Stimulated activated CD4-positive, alpha-beta T cell treated with anti-CD3 and anti-CD28 coated beads, Interleukin-1b, Interleukin-23, amount 100 ng/mL, for 24 hours (primary cell): ENCODE measurements around the gene CITED2.
"Not testable (repeated sequence)": the region's sequence is repeated elsewhere in the genome, so short reads cannot be mapped to it uniquely, and the experiment has no call there.

Source experiments
- DNase-seq, 4 experiments: peaks; one replicate each; pipeline ENCODE4 v3.0.0-alpha.2; 2020; ENCODE audit warnings: low read depth in 4 of 4, low spot score in 1 of 4

CITED2 gene

DNA sequence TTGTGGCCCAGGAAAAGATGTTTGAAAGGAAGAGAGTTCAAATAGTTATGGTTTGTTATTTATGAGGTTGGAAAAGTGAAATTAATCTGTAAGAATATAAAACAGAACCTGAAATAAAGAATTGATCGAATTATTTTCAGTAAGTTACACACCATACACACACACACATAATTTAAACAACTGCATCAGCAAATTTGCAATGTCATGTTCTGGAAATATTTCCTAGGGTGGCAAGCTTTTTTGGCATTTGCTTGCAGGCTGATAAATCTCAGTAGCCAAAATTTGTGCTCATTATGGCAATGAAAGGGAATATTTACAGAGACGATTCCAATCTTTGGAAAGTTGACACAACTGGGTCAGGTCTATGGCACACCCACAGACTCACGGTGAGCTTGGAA is 9.5 kb downstream of the CITED2 start:
- no peak for DNase-seq

- DNase-seq, result no peak
Observed at GRCh38 chr6:139364302-139364981, 10.0 kb downstream of the CITED2 start.

GRCh38 chr6:139363797-139364196 is 10.7 kb downstream of the CITED2 start:
- DNase-seq, result not testable (repeated sequence)

DNA sequence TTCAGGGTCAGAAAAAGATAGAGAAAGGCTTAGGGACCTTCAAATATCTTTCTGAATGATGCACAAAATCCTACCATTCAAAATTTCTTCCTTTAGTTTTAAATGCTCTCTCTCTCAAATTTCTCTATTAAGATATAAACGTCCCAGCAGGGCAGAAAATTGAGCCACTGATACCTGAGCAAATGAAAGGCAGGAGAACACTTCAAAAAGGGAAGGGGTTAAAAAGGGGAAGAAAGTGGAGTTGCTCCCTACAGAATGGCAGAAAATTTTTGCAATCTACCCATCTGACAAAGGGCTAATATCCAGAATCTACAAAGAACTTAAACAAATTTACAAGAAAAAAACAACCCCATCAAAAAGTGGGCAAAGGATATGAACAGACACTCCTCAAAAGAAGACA is 11.3 kb downstream of the CITED2 start:
- not testable (repeated sequence) for DNase-seq

DNA sequence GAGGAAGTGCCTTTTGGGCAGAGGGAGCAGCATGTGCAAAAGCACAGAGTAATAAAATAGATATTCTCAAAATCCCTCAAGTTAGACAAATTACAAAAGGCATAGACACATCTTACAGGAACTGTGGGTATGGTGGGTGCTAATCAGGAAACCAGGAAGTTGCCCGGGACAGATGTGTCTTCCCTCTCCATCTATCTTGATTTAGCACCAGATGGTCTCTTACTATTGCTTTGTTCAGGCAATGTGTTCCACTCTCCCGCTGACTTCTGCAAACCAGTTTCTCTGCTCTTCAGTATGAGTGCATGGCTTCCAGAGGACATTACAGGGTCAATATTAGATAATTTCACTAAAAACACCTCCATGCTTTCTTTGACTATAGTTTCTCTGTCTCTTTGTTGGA is 13.2 kb downstream of the CITED2 start:
- no peak for DNase-seq

DNA sequence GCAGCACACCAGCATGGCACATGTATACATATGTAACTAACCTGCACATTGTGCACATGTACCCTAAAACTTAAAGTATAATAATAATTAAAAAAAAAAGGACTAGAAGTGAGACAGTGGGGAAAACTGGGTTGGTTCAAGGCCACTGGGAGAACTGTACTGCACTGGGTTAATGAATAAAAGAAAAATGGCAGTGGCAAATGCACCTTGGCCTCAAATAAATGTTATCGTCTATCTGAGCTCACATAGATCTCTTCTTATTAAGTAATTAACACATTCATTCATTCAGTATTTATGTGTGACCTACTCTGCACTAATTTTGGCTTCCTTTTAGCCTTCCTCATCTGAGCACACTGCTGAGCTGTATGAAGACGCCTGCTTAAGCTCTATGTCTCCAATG is 17.5 kb downstream of the CITED2 start:
- no peak for DNase-seq

DNA sequence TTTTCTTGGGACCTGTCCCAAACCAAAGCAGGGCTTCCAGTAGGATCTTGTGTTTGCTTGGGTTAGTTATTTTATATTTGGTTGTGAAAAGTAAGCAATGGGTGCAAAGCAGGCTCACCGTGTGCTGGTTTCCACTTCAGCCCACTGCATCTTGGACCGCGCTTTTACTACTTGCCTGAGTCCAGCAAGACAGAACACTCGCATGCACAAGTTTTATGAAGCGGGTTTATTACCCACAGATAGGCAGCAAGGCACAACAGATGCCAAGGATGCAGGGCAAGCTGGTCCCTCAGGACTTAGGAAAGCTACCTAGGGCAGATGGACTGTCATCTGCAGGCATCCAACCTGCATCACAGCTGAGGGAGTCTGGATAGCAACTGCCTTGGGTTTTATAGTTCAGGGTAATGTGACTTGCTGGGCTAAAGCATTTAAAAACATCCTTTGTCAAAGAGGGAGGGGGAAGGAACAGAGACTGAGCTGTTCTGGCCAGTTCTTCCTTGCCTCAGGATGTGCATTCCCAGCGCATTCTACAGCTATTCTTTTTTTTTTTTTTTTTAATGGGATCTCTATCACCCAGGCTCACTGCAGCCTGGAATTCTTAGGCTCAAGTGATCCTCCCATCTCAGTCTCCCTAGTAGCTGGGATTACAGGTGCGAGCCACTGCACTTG is 18.5 kb downstream of the CITED2 start:
- DNase-seq, result no peak

- no peak for DNase-seq
Observed at GRCh38 chr6:139355172-139355571, 19.3 kb downstream of the CITED2 start.

DNA sequence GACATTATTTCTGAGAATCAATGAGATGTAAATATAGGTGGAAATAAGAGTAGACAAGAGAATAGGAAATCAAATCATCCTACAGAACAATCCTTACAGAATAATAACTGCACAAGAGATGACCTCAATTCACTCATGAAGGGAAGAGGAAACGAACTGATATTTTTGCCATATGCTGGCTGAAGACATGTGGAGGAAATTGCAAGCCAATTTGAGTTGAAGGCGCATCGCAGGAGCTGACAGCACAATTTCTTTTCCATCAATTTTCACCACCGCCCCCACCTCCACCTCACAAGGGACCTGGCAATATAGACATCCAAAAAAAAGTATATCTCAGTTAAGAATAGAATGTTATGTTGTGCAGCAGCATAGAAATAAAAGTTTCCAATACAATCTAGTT is 20.3 kb downstream of the CITED2 start:
- no peak for DNase-seq

DNA sequence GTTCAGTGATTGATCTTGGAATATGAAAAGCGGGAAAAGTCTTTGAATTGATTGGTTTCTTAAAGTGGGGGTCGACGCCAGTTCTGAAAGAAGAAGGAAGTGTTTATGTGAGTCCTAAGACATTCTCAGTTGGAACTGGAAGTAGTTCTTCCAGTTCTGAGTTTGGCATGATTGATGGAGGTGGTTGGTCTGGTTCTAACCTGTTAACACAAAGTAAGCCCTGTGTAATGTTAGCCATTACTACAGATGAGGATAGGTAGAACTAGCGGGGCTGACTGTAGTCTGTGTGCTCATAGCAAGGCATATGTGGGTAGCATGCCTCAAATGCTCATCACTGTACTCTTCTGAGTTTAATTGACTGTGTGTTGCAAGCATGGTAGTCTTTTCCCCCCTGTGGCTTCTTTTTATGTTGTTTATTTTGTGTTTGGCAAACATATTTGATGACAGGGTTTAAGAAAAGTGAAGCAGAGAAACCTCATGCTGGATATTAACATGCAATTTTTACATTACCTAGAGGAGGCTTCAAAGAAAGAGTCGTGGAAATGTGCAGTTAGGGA is 24.9 kb downstream of the CITED2 start:
- DNase-seq, result no peak

GRCh38 chr6:139346392-139346791 is 28.1 kb downstream of the CITED2 start:
- no peak for DNase-seq

GRCh38 chr6:139344186-139344963 is 30.1 kb downstream of the CITED2 start:
- DNase-seq, result no peak

- DNase-seq, result no peak
Observed at GRCh38 chr6:139343052-139343750, 31.2 kb downstream of the CITED2 start.

DNA sequence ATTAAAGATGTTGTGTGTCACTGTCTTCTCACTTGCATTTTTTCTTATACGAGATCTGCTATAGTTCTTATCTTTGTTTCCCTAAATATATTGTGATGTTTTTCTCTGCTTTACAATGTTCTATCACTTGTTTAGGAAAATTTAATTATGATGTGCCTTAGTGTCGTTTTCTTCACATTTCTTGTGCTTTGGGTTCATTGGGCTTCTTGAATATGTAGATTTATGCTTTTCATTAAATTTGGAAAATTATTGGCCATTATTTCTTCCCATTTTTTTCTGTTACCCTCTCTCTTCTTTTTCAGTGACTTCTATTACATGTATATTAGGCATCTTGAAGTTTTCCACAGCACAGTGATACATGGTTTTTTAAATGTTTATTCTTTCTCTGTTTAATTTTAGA is 33.4 kb downstream of the CITED2 start:
- DNase-seq, result no peak

DNA sequence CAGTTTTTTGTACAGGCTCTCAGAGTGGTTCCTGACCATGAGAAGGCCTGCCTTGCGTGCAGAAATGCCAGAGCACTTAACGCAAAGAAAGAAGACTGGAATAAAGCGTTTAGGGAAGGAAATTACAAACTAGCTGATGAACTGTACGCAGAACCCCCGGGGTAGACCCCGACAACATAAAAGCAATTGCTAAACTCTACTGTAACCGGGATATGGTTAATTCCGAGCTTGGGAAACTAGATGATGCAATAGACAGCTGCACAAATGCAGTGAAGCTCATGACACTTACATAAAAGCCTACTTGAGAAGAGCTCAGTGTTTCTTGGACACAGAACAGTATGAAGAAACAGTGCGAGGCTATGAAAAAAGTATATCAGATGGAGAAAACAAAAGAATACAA is 35.7 kb downstream of the CITED2 start:
- no peak for DNase-seq

DNA sequence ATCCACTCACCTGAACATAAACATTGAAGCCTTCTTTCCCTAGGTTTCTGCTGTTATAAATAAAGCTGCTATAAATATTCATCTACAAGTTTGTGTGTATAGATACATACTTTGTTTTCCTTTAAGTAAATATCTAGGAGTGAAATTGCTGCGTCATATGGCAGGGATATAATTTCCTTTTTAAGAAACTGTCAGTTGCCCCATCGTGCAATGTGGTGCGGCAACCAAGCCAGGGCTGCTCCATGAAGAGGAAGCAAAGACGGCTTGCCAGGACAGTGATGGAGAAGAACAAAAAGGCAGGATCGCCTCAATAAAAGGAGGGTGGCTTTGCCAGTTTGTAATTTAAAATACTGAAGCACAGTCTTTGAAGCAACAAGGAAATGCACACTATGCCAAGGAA is 36.6 kb downstream of the CITED2 start:
- DNase-seq, result no peak

GRCh38 chr6:139337001-139337400 is 37.4 kb downstream of the CITED2 start:
- no peak for DNase-seq

GRCh38 chr6:139336488-139336887 is 38.0 kb downstream of the CITED2 start:
- no peak for DNase-seq

DNA sequence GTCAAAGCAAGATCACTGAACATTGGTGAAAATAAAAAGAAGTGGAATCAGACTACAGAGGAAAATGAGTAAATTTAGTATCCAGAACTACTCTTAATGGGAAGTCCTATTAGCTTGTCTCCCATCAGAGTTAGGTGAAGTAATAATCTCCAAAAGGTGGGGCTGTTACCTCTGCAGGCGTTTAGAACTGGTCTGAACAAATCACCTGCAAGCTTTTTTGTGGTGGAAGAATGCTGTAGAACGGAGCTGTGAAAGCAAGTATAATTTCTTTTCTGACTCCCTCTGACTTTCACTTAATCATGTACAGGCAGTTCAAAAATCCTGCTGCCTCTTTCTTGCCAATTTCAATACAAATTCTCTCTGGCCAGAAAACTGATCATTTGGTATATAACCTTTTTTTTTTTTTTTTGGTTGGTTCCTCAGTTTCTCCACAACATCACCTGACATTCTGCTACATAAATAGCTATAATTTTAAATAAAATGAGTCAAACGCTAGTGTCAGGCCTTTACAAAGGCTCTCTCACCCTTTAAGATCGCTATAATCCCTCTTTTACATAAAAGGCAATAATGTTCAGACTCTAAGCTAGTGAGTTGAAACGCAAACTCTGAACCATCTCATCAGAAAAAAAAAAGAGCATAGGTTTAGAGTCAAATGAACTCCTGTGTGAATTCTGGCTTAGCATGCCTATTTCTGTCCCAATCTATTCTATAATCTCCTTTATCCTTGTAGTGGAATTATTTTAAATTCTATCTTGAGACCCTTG is 38.8 kb downstream of the CITED2 start:
- DNase-seq, result no peak

DNA sequence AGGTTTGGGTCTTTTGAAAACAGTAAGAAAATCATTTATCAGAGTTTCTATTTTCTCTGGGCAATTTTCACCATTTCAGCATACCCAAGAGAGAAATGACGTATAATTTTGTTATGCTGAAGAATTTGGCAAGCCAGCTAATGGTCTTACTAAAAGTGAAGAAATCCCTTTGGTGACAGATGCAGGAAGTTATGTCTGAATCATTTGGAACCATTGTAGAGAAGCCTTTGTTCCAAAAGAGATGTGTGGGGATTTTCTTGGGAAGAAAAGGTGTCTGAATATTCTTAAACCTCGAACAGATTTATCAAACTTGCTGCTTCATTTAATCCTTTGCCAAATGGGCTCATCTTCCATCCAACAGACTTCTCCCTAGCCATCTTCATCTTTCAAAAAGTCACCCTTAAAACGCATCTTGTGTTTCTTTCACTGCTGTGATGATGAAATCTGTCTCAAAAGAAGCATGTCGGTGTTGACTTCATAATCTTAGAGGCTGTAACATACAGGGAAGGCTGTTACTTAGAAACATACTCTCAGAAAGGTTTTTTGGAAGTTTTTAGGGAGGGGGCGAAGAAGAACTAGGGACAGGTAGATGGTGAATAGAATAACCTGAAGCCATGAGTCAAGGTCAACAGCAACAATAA is 39.5 kb downstream of the CITED2 start:
- DNase-seq, result no peak
